Renal cortex interstitium (tissue), 11 donors: ENCODE results near the gene PAQR4. TPM values are rescaled to one million over a fixed set of nuclear protein-coding genes. Genes with fewer than 3 reads are reported as not detected.

Experiments used
- DNase-seq, 11 donors: peaks; one replicate each; pipeline ENCODE4 v3.0.0-alpha.2; 2013; ENCODE audit warnings: low read depth in 9 of 11, low spot score in 4 of 11; ENCODE audit errors: extremely low read depth in 1 of 11
- polyA plus RNA-seq, 3 donors: library from polyadenylated mRNA; unstranded; fragments of 120-200 nt; gene quantifications; one replicate each; pipeline ENCODE4 v1.2.1, GENCODE V29; 2013; ENCODE audit not compliant: insufficient read length in 3 of 3

PAQR4 gene
- polyA plus RNA-seq, 3 donors = 8.1 to 12.5 (median 8.3) TPM

DNA sequence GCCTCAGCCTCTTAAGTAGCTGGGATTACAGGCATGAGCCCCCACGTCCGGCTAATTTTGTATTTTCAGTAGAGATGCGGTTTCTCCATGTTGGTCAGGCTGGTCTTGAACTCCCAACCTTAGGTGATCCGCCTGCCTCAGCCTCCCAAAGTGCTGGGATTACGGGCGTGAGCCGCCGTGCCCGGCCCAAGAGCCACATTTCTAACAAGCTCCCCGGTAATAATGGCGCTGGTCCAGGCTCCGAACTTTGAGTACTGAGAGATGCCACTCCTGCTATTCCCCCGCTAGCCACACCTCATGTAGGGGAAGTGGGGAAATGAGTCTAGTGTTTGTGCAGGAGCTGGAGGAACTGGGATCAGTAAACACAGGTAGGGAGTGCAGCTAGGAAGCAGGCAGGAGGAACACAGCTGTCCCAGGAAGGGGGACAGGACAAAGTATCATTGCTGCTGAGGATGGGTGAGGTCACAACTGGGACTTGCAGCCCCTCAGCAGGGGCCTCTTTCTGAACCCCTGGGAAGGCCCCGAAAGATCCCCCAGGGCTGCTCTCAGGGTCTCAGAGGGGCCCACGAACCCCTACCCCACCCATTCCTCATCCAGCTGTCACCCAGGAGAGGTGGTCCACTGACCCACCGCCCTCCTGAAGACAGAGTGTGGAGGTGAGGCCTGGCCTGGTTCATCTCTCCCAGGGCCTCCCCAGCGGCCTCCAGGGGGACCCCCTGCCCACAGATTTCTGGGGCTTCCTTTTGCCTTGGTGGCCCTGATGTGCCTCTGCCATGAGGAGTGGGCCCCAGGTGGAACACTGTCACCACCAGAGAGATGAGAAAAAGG is 8.8 kb upstream of the PAQR4 start:
- DNase-seq = no peak

DNA sequence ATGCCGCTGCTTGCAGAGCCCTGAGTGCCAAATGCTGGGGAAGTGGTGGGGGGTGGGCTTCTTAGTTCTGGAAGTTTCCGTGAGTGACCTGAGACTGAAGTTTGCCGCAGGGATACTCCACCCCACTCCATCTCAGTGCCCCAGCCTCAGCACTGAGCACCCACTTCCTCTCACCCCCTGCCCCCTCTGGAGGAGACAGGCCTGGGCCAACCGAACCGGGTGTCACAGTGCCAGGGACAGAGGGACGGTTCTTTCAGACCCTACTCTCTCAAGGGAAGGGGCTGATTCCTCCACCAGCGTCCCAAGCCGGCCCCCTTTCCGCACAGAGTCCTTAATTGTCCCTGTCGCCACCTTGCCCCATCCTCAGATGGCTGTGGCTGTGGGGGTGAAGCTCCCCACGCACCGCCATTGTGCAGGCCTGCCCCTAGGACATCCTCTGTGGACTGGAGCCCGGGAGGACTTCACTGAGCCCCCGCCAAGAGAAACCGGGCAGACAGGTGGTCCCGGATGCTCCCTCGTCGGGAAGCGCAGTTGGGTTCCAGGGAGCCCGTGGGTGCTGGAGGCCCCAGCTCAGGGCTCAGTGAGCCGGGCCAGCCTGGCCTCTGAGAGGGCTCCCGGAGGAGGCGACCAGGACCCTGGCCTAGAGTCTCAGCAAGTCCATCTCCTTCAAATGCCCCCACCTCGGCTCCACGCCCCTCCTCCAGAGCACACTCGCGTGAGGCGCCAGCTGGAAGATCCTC is 6.6 kb upstream of the PAQR4 start:
- DNase-seq = no peak

DNA sequence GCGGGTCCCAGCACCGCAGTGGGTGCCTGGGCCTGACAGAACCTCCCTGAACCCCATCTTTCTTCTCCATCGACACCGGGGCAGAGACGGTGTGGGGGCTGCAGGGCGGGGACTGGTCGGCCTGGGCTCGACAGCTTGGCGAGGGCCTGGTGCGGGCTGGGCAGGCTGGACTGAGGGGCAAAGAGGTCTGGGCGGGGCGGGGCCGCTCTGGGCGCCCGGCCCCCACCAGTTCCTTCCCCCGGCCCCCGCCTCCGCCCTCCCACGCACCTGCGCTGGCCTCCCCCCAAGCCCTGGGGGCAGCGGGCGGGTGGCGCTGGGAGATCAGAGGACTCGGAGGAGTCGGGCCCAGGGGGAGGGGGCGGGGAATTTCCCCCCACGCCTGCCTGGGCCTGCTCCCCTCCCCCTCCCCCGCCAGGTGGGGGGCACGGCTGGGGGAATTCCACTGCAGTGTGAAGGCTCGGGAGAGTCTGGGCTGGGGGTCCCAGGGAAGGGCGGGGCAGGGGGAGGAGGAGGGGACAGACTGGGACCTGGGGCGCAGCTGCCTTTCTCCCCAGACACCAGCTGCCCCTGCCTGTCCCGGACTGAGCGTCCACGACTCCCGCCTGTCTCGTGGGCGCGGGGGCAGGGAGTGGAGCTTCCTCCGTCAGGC is 6.0 kb upstream of the PAQR4 start:
- no peak for DNase-seq

DNA sequence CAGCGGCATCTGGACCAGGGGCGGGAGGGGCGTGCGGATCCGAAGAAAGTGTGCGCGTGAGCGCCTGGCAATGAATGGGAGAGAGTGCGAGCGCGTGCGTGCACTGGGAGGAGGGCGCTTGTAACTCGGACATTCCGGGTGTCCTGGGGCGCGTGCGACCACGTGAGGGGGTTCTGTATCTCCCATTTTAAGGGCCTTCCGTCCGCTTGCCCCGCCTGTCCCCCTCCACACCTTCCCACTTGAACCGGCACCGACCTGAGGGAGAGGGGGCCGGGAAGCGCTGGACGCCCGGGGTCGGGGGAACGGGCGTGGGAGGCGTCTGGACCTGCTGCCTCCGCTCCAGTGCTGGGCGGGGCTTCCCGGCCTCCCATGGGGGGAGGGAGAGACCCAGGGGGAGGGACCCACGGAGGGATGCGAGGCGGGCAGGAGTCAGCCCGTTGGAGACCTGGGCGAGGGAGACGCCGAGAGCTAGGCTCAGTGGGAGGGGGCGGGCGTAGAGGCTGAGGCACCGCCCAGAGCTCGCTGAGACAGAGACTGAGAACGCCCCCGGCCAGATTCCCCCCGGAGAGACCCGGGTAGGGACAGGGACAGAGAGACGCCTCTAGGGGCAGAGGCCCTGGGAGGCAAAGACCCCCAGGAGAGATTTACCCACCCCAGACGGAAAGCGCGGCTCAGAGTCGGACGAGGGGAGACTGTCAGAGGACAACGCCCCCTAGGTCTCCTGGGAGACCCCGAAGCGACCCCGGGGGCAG is 5.2 kb upstream of the PAQR4 start, which contains the start of gene KREMEN2:
TSS of gene KREMEN2 (plus strand) at position 553 of the 752 bp plus-strand sequence. CDS start 246 bp downstream, outside the sequence.
- DNase-seq = no peak

DNA sequence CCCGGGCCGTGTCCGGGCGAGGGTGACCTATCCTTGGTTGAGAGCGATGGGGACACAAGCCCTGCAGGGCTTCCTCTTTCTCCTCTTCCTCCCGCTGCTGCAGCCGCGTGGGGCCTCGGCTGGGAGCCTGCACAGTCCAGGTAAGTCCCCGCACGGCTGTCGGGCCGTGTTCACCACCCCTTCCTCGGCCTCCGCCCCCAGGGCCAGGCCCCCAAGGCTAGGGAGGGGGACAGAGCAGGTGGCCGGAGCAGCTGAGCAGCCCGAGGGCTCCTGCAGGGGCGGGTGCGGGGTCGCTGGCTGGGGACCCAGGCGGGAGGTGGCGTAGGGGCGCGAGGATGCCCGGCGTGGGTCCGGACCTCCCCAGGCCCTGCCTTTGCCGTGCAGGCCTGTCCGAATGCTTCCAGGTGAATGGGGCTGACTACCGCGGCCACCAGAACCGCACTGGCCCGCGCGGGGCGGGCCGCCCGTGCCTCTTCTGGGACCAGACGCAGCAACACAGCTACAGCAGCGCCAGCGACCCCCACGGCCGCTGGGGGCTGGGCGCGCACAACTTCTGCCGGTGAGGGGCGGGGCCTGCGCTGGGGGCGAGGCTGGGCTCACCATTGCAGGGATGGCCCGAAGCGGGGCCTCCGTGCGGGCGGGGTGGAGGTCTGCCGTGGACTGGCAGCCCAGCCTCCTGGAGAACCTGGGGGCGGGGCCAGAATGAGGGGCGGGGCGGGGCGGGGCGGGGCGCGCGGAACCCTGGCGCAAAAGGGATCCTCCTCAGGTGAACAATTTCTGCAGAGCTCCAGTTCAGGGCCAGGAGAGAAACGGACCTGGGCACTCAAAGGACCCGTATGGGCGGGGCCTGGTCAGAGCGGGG is 4.4 kb upstream of the PAQR4 start:
- no peak for DNase-seq

DNA sequence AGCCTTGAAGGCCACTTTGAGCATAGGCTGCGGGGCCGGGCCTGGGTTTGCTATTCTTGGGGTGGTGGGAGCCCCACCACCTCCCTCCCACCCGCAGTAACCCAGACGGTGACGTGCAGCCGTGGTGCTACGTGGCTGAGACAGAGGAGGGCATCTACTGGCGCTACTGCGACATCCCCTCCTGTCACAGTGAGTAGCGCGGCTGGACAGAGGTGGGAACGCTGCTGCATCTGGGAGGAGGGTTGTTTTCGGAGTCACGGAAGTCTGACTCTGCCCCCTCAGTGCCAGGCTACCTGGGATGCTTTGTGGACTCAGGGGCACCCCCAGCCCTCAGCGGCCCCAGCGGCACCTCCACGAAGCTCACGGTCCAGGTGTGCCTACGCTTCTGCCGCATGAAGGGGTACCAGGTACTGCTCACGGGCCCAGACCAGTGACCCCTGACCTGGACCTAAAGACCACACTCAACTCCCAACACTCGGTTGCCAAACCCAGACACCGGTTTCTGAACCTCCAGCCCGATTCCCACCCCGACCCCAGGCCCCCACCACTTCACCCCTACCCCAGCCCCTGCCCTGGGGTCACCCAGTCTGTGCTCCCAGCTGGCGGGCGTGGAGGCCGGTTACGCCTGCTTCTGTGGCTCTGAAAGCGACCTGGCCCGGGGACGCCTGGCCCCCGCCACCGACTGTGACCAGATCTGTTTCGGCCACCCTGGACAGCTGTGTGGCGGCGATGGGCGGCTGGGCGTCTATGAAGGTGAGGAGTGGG is 2.9 kb upstream of the PAQR4 start:
- DNase-seq = no peak

DNA sequence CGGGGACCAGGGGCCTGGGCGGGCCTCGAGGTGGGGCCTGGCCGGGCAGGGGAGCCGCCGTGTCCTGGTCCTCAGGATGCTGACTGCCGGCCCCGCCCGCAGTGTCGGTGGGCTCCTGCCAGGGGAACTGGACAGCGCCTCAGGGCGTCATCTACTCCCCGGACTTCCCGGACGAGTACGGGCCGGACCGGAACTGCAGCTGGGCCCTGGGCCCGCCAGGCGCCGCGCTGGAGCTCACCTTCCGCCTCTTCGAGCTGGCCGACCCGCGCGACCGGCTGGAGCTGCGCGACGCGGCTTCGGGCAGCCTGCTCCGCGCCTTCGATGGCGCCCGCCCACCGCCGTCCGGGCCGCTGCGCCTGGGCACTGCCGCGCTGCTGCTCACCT is 2.3 kb upstream of the PAQR4 start:
- no peak for DNase-seq

DNA sequence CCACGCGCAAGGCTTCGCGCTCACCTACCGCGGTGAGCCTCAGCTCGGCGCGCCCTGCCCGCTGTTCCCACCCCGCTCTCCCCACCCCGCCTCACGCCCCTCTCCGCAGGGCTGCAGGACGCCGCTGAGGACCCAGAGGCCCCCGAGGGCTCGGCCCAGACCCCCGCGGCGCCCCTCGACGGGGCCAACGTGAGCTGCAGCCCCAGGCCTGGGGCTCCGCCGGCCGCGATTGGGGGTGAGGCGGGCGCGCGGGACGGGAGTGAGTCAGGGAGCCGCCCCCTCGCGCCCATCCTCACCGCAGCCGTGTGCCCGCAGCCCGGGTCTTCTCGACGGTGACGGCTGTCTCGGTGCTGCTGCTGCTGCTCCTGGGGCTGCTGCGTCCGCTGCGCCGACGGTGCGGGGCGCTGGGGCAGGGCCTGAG is 1.9 kb upstream of the PAQR4 start:
- no peak for DNase-seq

DNA sequence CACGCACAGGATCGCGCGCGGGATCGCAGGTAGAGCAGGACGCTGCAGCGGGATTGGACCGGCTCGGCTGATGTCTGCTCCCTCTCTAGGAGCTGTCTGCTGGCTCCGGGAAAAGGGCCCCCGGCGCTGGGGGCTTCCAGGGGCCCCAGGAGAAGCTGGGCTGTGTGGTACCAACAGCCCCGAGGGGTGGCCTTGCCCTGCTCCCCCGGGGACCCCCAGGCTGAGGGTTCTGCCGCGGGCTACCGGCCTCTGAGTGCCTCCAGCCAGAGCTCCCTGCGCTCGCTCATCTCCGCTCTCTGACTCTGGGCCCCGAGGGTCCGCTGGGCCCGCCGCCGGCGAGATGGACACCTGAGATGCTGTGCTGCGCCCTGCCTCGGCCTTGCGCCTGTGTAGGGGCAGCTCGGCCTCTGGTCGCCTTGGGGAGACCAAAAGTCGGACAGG is 1.4 kb upstream of the PAQR4 start:
- DNase-seq = no peak

DNA sequence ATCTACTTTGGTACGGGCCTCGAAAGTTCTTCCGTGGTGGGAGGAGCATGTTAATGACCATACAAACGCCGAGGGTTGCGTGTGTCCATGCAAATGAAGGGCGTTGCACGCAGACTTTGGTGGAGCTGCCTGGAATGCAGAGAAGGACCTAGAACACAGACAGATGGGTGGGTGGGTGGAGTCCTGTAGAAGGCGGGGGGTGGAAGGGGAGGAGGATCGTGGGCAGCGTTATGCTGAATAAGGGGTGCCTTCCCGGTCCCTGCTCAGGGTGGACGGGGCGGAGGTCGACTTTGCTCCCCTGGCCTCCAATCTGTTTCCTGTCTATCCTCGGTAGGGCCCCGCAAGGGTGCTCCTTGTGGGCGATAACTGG is 795 bp upstream of the PAQR4 start:
- DNase-seq = no peak

DNA sequence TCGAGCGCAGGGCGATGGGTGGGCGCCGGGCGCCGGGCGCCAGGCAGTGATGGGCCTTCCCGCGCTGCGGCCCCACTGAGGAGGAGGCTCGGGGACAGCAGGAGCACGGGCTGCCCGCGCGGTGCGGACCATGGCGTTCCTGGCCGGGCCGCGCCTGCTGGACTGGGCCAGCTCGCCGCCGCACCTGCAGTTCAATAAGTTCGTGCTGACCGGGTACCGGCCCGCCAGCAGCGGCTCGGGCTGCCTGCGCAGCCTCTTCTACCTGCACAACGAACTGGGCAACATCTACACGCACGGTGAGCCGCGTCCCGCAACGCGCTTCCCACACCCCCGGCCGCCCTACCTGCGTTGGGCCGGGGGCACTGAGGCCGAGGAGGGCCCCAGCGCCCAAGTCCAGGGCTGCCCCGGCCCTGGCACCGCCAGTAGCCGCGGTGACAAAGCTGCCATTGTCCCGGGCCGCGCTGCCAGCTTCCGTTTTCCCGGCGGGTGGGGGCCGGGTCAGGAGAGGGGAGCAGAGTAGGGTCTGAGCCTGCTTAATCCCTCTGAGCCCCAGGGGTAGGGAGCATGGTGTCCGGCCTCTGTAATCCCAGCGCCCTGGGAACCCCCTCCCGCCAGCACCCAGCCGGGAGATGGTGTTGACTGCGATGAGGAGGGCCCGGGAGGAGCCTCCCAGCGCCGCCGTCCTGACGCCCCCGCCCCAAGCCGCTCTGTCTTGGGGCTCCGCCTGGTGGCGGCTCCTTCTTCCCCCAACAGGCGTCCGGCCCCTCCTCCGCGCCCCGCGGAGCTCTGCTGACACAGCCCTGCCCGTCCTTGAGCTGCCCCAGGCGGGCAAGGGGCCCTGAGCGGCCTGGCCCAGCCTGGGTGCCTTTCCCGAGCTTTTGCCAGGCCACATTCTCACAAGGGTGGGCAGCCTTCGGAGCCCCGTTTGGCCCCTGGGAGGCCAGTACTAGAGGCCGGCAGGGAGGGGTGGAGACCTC is 685 bp downstream of the PAQR4 start:
- DNase-seq = no peak

DNA sequence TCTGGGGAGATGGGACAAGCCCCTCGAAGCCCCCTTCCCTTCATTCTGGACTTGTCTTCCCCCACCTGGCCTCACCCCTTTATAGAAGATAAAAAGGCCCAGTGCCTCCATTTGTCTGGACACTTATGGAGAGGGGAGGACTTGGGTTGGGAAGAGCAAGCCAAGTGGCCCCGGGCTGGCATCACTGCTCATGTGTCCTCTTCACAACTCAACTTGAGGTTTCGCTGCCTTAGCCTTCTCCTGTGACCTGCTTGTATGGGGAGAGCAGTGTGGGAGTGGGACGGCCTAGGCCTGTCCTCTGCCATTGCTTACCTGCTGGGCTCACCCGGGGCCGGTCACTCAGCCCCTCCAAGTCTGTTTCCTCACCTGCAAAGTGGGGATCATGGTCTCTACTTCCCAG is 1.4 kb downstream of the PAQR4 start:
- no peak for DNase-seq

DNA sequence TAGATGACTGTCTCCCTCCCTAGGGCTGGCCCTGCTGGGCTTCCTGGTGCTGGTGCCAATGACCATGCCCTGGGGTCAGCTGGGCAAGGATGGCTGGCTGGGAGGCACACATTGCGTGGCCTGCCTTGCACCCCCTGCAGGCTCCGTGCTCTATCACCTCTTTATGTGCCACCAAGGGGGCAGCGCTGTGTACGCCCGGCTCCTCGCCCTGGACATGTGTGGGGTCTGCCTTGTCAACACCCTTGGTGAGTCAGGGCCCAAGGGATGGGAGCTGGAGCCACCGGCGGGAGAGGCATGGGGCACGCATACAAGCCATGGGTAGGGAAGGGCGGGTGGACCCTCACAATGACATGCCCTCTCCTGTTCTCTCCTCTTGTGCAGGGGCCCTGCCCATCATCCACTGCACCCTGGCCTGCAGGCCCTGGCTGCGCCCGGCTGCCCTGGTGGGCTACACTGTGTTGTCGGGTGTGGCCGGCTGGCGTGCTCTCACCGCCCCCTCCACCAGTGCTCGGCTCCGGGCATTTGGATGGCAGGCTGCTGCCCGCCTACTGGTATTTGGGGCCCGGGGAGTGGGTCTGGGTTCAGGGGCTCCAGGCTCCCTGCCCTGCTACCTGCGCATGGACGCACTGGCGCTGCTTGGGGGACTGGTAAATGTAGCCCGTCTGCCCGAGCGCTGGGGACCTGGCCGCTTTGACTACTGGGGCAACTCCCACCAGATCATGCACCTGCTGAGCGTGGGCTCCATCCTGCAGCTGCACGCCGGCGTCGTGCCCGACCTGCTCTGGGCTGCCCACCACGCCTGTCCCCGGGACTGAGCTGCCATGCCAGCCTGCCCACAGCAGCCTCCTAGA is 2.2 kb downstream of the PAQR4 start:
- DNase-seq = no peak

DNA sequence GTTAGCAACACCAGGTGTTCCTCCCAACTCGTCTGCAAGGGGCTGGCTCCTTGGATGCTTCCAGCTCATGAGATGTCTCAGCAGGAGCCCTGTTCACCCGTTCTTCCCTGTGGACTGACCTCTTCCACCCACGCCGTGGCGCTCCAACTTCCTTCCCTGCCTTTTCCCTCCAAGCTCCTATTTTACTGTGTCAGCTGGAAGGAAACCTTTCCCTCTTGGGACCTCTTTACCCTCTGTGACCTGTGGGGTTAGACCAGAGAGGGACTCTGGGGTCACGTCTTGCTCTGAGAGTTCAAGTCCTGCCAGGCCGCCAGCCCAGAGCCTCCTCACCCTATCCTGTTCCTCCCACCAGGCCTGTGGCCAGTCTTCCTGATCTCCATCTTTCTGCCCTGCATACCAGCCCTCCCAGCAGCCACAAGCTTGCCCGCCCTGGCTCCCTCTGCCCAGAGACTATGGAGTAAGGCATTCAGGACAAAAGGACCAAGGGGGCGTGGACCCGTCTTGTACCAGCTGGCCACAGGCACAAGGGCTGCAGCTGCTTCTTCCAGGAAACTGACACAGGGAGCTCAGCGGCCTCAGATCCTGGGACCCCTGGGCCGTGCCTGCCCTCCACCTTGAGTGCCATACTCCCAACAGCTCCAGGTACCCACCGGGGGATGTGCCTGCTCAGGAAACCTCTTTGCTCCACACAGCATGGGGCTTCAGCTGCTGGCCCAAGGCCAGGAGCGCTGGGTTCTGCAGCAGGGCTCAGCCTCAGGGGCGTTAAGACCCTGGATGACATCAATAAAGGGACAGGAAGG is 3.0 kb downstream of the PAQR4 start:
- DNase-seq = no peak

DNA sequence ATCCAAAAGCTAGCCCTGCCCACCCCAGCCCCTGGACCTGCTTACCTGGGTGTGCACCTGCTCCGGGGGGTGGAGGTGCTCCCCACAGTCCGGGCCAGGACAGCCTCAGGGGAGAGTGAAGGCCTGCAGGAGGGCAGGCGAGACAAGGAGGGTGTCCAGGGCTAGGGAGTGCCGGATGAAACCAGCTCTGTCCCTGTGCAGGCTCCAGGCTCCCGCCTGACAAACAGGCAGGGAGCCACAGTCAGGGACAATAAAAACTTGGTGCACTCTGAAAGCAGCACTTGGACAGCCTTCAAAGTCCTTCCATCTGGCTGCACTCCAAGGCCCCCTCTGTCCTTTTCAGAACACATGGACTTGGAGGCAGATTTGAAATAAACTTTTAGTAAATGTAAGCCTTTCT is 3.9 kb downstream of the PAQR4 start:
- peak in 1 of 11 donors; percentile 49 for DNase-seq
